GM19452 (cell line): ENCODE results near the gene IVL.

Experiments used
- ATAC-seq: cut with Tn5 transposase; IDR thresholded peaks from one replicate; pipeline ENCODE4 v1.9.1; 2021; ENCODE audit not compliant: unreplicated experiment

The IVL gene

GRCh38 chr1:152946248-152946647 is 37.9 kb downstream of the IVL start:
- no peak for ATAC-seq

DNA sequence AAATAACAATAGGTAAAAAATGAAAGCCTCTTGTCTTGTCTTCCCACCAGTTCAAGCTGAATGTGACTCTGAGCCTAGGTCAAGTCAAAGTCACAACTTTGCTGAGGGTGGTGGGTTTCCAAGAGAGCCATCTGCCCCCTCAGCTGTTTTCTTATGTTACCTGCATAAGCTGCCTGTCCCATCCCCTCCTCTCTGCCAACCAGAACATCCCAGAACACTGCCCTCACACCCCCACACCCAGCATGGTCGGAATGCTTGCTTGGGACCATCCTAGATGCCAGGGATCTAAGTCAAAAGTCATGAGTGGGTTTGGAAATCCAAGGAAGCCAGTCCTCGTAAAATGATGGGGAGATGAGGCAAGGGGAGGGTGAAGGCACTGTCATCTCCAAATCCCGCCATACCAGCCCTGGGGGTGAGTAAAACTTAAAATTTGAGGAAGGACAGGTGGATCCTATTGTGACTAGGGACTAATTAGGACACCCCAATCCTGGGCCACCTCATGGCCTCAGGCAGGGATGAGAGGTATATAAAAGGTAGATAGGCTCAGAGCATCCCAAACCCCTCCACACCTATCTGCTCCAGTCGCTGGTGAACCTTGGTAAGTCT is 38.4 kb downstream of the IVL start, which contains the start of gene SPRR5:
Gene SPRR5, plus strand, starts transcription at position 556 of the 606 bp plus-strand sequence. CDS start 1,349 bp downstream, outside the sequence.
- ATAC-seq, result no peak

- ATAC-seq, result no peak
Observed at GRCh38 chr1:152951711-152952110, 43.4 kb downstream of the IVL start.

- ATAC-seq, result no peak
Observed at GRCh38 chr1:152953761-152954160, 45.4 kb downstream of the IVL start.

DNA sequence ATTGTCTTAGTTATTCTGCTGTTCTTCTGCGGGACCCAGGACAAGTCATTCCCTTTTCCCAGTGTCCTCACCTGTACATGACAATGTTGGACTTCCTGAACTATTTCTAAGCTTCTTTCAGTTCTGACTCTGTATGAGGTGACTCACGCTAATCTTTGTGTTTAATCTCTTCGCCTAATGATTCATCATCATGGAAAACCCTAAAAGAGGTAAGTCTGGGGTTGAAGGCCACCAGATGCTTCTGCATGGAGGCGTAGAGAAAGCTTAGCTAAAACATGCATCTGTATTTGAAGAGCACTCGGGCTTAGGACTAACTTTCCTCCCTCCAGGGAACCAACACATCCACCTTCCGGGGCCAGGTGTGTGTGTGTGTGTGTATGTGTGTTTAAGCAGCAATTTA is 46.1 kb downstream of the IVL start:
- ATAC-seq, result no peak

DNA sequence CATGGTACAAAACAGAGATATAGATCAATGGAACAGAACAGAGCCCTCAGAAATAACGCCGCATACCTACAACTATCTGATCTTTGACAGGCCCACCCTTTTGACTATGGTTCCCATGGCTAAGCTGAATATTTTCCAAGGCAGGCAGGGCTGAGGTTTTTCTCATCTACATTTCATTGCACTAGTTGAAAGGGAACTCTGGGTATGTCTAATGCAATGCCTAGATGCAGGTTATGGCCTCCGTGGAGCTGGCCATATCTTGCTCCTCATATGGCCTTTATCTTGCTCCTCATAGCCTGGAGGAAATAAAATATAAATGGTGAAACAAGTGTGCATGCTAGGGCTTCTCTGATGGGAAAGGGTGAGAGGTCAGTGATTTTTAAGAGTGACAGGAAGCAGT is 49.2 kb downstream of the IVL start:
- ATAC-seq, result no peak

DNA sequence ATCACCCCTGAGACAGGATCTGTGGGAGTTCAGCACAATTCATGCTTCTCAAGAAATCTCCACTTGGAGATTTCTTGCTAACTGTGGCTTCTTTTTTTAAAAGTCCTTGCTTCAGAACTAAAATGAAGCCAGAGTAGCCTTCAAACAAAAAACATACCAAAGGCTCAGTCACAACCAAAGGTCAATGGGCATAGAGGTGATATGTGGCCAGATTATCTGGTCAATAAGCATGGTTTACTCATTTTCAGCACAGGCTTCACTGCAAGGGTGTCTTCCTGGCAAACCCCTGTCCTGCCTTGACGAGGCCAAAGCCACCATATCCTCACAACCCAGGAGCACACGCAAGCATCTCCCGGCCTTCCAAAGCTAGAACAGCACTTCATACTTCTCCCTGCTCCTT is 50.9 kb downstream of the IVL start:
- ATAC-seq, result no peak

DNA sequence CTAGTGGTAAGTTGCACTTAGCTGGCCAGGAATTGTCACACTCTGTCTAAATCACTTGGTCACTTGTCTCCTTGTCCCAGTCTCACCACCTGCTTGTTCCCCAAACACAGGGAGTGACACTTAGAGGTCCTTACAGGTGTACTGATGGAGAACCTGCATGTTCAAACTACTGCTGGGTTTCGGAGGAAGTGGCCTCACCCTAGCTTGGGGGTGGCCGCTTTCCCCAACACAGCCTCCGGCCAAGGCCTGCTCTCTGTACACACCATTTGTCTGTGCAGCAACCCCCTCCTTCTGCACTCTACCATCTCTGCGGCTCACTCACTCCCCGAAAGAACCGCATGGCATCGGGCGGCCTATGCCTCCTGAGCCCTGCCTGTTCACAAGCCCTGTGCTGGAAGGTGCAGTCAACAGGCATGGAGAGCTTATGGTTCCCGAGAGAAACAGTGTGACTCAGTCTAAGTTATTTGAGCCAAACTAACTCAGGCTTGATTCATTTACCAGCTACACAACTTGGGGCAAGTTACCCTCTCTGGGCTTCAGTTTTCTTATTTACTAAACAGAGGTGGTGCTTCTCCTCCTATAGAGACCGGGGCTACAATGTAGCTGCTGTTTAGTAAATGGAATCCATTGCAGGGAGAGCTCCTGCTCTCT is 51.6 kb downstream of the IVL start:
- ATAC-seq, result no peak

GRCh38 chr1:152960452-152961044 is 52.2 kb downstream of the IVL start:
- ATAC-seq, result no peak
